ENCODE measurements around the gene USP53.

Gene USP53

GRCh38 chr4:119212964-119213606 is 572 bp downstream of the USP53 start:
- TF ChIP-seq CTCF (IDR thresholded peaks at IDR 0.05; ENCODE audit: borderline replicate concordance, extremely low read depth, low read length, poor library complexity, severe bottlenecking) (no peak), EZH2 (IDR thresholded peaks at IDR 0.05; ENCODE audit: borderline replicate concordance, low read depth, low read length, severe bottlenecking) (no peak)
- Histone ChIP-seq H3K27me3 (ENCODE audit: insufficient read depth, low read length, poor library complexity) (no peaks in the 10 kb centered on the region), H3K9me3 (ENCODE audit: insufficient read depth, low read length, severe bottlenecking) (no peaks in the 10 kb centered on the region), H3K4me3 (ENCODE audit: low read depth in 1 of 2, low read length in 2 of 2) (no peak overlapping the region), H3K4me2 (ENCODE audit: insufficient read depth, low read length) (no peak overlapping the region), H3K4me1 (ENCODE audit: insufficient read depth, low read length) (no peaks in the 10 kb centered on the region), H3K36me3 (ENCODE audit: insufficient read depth, low read length) (no peaks in the 10 kb centered on the region), H3K9ac (ENCODE audit: low read depth, low read length) (no peak overlapping the region), H4K20me1 (ENCODE audit: insufficient read depth, low read length) (no peaks in the 10 kb centered on the region), H2AFZ (ENCODE audit: low read depth, low read length) (no peak overlapping the region), H3K27ac (ENCODE audit: low read length) (no peak overlapping the region), H3K79me2 (ENCODE audit: insufficient read depth, low read length) (no peaks in the 10 kb centered on the region)
- no peak for ATAC-seq (ENCODE audit: insufficient read depth, low read depth)
- no peak for DNase-seq

GRCh38 chr4:119218093-119218492 is 5.6 kb downstream of the USP53 start:
- H4K20me1 ChIP-seq (ENCODE audit: insufficient read depth, low read length), result no peaks in the 10 kb centered on the region
- H3K4me3 ChIP-seq (ENCODE audit: low read depth in 1 of 2, low read length in 2 of 2), result no peak overlapping the region
- H3K27ac ChIP-seq (ENCODE audit: low read length), result no peak overlapping the region
- H3K4me2 ChIP-seq (ENCODE audit: insufficient read depth, low read length), result no peak overlapping the region
- ATAC-seq (ENCODE audit: insufficient read depth, low read depth) (no peak), DNase-seq (no peak)
- no peaks in the 10 kb centered on the region for H3K79me2 ChIP-seq (ENCODE audit: insufficient read depth, low read length)
- TF ChIP-seq EZH2 (IDR thresholded peaks at IDR 0.05; ENCODE audit: borderline replicate concordance, low read depth, low read length, severe bottlenecking) (no peak), CTCF (IDR thresholded peaks at IDR 0.05; ENCODE audit: borderline replicate concordance, extremely low read depth, low read length, poor library complexity, severe bottlenecking) (no peak)
- H2AFZ ChIP-seq (ENCODE audit: low read depth, low read length), result no peak overlapping the region
- H3K9me3 ChIP-seq (ENCODE audit: insufficient read depth, low read length, severe bottlenecking), result no peaks in the 10 kb centered on the region
- H3K27me3 ChIP-seq (ENCODE audit: insufficient read depth, low read length, poor library complexity), result no peaks in the 10 kb centered on the region
- no peak overlapping the region for H3K9ac ChIP-seq (ENCODE audit: low read depth, low read length)
- no peaks in the 10 kb centered on the region for H3K4me1 ChIP-seq (ENCODE audit: insufficient read depth, low read length)
- no peaks in the 10 kb centered on the region for H3K36me3 ChIP-seq (ENCODE audit: insufficient read depth, low read length)

GRCh38 chr4:119221412-119221811 is 8.9 kb downstream of the USP53 start:
- no peak for TF ChIP-seq CTCF (IDR thresholded peaks at IDR 0.05; ENCODE audit: borderline replicate concordance, extremely low read depth, low read length, poor library complexity, severe bottlenecking)
- no peak for TF ChIP-seq EZH2 (IDR thresholded peaks at IDR 0.05; ENCODE audit: borderline replicate concordance, low read depth, low read length, severe bottlenecking)
- no peak for ATAC-seq (ENCODE audit: insufficient read depth, low read depth)

More at GRCh38 chr4:119221412-119221811, 8.9 kb downstream of the USP53 start:
- no peak overlapping the region for H3K4me3 ChIP-seq (ENCODE audit: low read depth in 1 of 2, low read length in 2 of 2)
- H3K4me1 ChIP-seq (ENCODE audit: insufficient read depth, low read length), result no peaks in the 10 kb centered on the region
- H3K27me3 ChIP-seq (ENCODE audit: insufficient read depth, low read length, poor library complexity), result no peaks in the 10 kb centered on the region
- no peak overlapping the region for H3K4me2 ChIP-seq (ENCODE audit: insufficient read depth, low read length)
- H3K9me3 ChIP-seq (ENCODE audit: insufficient read depth, low read length, severe bottlenecking), result no peaks in the 10 kb centered on the region
- H3K27ac ChIP-seq (ENCODE audit: low read length), result no peak overlapping the region
- DNase-seq, result no peak
- no peak overlapping the region for H3K9ac ChIP-seq (ENCODE audit: low read depth, low read length)
- H4K20me1 ChIP-seq (ENCODE audit: insufficient read depth, low read length), result no peaks in the 10 kb centered on the region
- H3K36me3 ChIP-seq (ENCODE audit: insufficient read depth, low read length), result no peaks in the 10 kb centered on the region
- H2AFZ ChIP-seq (ENCODE audit: low read depth, low read length), result no peak overlapping the region
- no peaks in the 10 kb centered on the region for H3K79me2 ChIP-seq (ENCODE audit: insufficient read depth, low read length)

Measured in DND-41 (cell line).